K562 (cell line): ENCODE measurements around the gene DOCK7.

Experiments
- CTCF ChIP-seq, 3 experiments: IDR thresholded peaks in 2 of 3; conservative IDR thresholded peaks in 1 of 3; 2 replicates each; pipeline ENCODE4 v1.5.1; 2011 to 2012; ENCODE audit warnings: low read length in 3 of 3, mild to moderate bottlenecking in 3 of 3, control low read depth in 2 of 3, improper control_type of control experiment in 1 of 3, inconsistent platforms in 1 of 3, low read depth in 1 of 3, mixed read lengths in 1 of 3, moderate library complexity in 1 of 3; ENCODE audit not compliant: insufficient read depth in 2 of 3
- NRF1 ChIP-seq, 2 experiments: fragments of 450-650 bp; IDR thresholded peaks in 1 of 2; conservative IDR thresholded peaks in 1 of 2; 2 replicates each; pipeline ENCODE4 v1.6.1; 2014; ENCODE audit warnings: mild to moderate bottlenecking in 2 of 2
- POLR2A ChIP-seq: fragments of 450-650 bp; conservative IDR thresholded peaks from 2 replicates; pipeline ENCODE4 v1.6.1; 2016
- SMARCA4 ChIP-seq: fragments of 450-650 bp; IDR thresholded peaks from 2 replicates; pipeline ENCODE4 v1.6.1; 2016
- SP2 ChIP-seq: IDR thresholded peaks from 2 replicates; pipeline ENCODE4 v1.6.1; 2011; ENCODE audit warnings: mild to moderate bottlenecking, low read depth, low read length, moderate library complexity; ENCODE audit not compliant: poor library complexity, severe bottlenecking; ENCODE audit errors: extremely low read depth
- TEAD4 ChIP-seq, 2 experiments: sonication (generic) in 1 of 2; formaldehyde crosslinking in 1 of 2; IDR thresholded peaks; 2 replicates each; pipeline versions ENCODE4 v1.6.1 to v1.8.0; 2012 to 2022; ENCODE audit warnings: borderline replicate concordance in 1 of 2, inconsistent platforms in 1 of 2, low read length in 1 of 2, mild to moderate bottlenecking in 1 of 2, missing genetic modification reagents in 1 of 2
- TOE1 ChIP-seq, 2 experiments: fragments of 450-650 bp in 1 of 2; sonication (generic) in 1 of 2; formaldehyde crosslinking in 1 of 2; IDR thresholded peaks; 2 replicates each; pipeline versions ENCODE4 v1.7.1 to v1.8.0; 2016 to 2022; ENCODE audit warnings: borderline replicate concordance in 2 of 2, mild to moderate bottlenecking in 2 of 2, antibody characterized with exemption in 1 of 2, inconsistent platforms in 1 of 2, low read depth in 1 of 2, missing genetic modification reagents in 1 of 2, moderate library complexity in 1 of 2
- USF1 ChIP-seq: sonication (generic); formaldehyde crosslinking; IDR thresholded peaks from 2 replicates; pipeline ENCODE4 v1.9.0; 2022; ENCODE audit warnings: mild to moderate bottlenecking, missing genetic modification reagents
- ZKSCAN8 ChIP-seq: fragments of 200-800 bp; sonication (Bioruptor generic); IDR thresholded peaks from 2 replicates; pipeline ENCODE4 v1.6.1; 2016; ENCODE audit warnings: missing genetic modification characterization, missing compliant biosample characterization

- TF ChIP-seq USF1 (CRISPR knock-in tag): no peak
- no peak for TF ChIP-seq TEAD4 (IDR thresholded peaks at IDR 0.05; ENCODE audit: low read length)
- TF ChIP-seq TEAD4 (CRISPR knock-in tag; IDR thresholded peaks at IDR 0.05; ENCODE audit: borderline replicate concordance): no peak
- TF ChIP-seq ZKSCAN8 (CRISPR knock-in tag): no peak
- no peak for TF ChIP-seq CTCF (IDR thresholded peaks at IDR 0.05 in 2 of 3, conservative IDR thresholded peaks at IDR 0.05 in 1 of 3; ENCODE audit: insufficient read depth in 2 of 3, low read depth in 1 of 3, low read length in 3 of 3)
- TF ChIP-seq POLR2A: no peak
- no peak for TF ChIP-seq NRF1 (conservative IDR thresholded peaks at IDR 0.05 in 1 of 2, IDR thresholded peaks at IDR 0.05 in 1 of 2)
- TF ChIP-seq SMARCA4: no peak
- TF ChIP-seq TOE1 (IDR thresholded peaks at IDR 0.05; ENCODE audit: borderline replicate concordance): no peak
- TF ChIP-seq TOE1 (CRISPR knock-in tag; IDR thresholded peaks at IDR 0.05; ENCODE audit: borderline replicate concordance, low read depth): no peak
- no peak for TF ChIP-seq SP2
Measured at GRCh38 chr1:62541048-62541447, 147.1 kb downstream of the DOCK7 start.
